Endometrial microvascular endothelial cells (primary cell): ENCODE results near the gene SLC35F5. TPM values are rescaled to one million over a fixed set of nuclear protein-coding genes. Genes with fewer than 3 reads are reported as not detected.
"Not testable (repeated sequence)": the region's sequence is repeated elsewhere in the genome, so short reads cannot be mapped to it uniquely, and the experiment has no call there.

Experiments
- in situ Hi-C: cut with HindIII; loops from 2 replicates; pipeline ENCODE4 v1.10.0; 2017; ENCODE audit warnings: low sequenced_read_pairs, low pct_unique_long_range_greater_than_20kb; ENCODE audit errors: inconsistent ontology term
- total RNA-seq: library from RNA; depleted of rRNA; stranded (reverse); fragments of >200 nt; gene quantifications from one replicate; pipeline ENCODE4 v1.2.3, GENCODE V29; 2015; ENCODE audit errors: inconsistent ontology term

Gene SLC35F5
- total RNA-seq, 1 donor from 2014 or later = 84.1 TPM

- in situ Hi-C loops = not testable (repeated sequence)
Measured at GRCh38 chr2:113704300-113704993, 52.0 kb downstream of the SLC35F5 start.

- in situ Hi-C loops = no loop called here
Measured at GRCh38 chr2:113703386-113704299, 52.8 kb downstream of the SLC35F5 start.

GRCh38 chr2:113700186-113700841 is 56.1 kb downstream of the SLC35F5 start:
- in situ Hi-C loops = no loop called here

- in situ Hi-C loops = no loop called here
Measured at GRCh38 chr2:113698892-113699447, 57.5 kb downstream of the SLC35F5 start.

- in situ Hi-C loops = not testable (repeated sequence)
Measured at GRCh38 chr2:113698251-113698650, 58.2 kb downstream of the SLC35F5 start.

- in situ Hi-C loops = no loop called here
Measured at GRCh38 chr2:113697516-113697915, 58.9 kb downstream of the SLC35F5 start.

- in situ Hi-C loops = no loop called here
Measured at GRCh38 chr2:113694438-113694837, 62.0 kb downstream of the SLC35F5 start.

GRCh38 chr2:113692698-113693428 is 63.6 kb downstream of the SLC35F5 start:
- in situ Hi-C loops = no loop called here

GRCh38 chr2:113690871-113691270 is 65.6 kb downstream of the SLC35F5 start:
- in situ Hi-C loops = not testable (repeated sequence)

- in situ Hi-C loops = no loop called here
Measured at GRCh38 chr2:113686537-113686936, 69.9 kb downstream of the SLC35F5 start.

- in situ Hi-C loops = no loop called here
Measured at GRCh38 chr2:113685471-113685870, 71.0 kb downstream of the SLC35F5 start.

- in situ Hi-C loops = no loop called here
Measured at GRCh38 chr2:113679457-113679856, 77.0 kb downstream of the SLC35F5 start.

- in situ Hi-C loops = no loop called here
Measured at GRCh38 chr2:113677330-113677729, 79.1 kb downstream of the SLC35F5 start.

GRCh38 chr2:113676623-113677266 is 79.7 kb downstream of the SLC35F5 start:
- in situ Hi-C loops = no loop called here

GRCh38 chr2:113675875-113676274 is 80.6 kb downstream of the SLC35F5 start:
- in situ Hi-C loops = no loop called here

GRCh38 chr2:113672326-113672932 is 84.0 kb downstream of the SLC35F5 start:
- in situ Hi-C loops = no loop called here

GRCh38 chr2:113669013-113669412 is 87.4 kb downstream of the SLC35F5 start:
- in situ Hi-C loops = not testable (repeated sequence)
